ENCODE measurements around the gene TIMM21. TPM values are rescaled to one million over a fixed set of nuclear protein-coding genes. Genes with fewer than 3 reads are reported as not detected.

TIMM21 gene
- total and polyA plus RNA-seq, 9 of the 15 experiments (the other 6 are each of a cell fraction or from before 2014, with no cell fraction given) = 54.7 to 229 (median 83.3) TPM

GRCh38 chr18:74147779-74148542, at the start of gene TIMM21, which contains the start of gene FBXO15 (continued):
- TF ChIP-seq HDAC2 (IDR thresholded peaks at IDR 0.05) (no peak), LARP7 (IDR thresholded peaks at IDR 0.05) (no peak), USF2 (CRISPR knock-in tag; IDR thresholded peaks at IDR 0.05) (no peak), ETV5 (CRISPR knock-in tag; IDR thresholded peaks at IDR 0.05; ENCODE audit: low read depth) (no peak), LCOR (CRISPR knock-in tag; IDR thresholded peaks at IDR 0.05) (0 out of 2 replicates have a peak, but pooled peaks have one; percentile 31), DDX20 (tag; IDR thresholded peaks at IDR 0.05; ENCODE audit: low read depth) (no peak), ZNF280B (CRISPR knock-in tag; IDR thresholded peaks at IDR 0.05) (no peak), ZNF592 (IDR thresholded peaks at IDR 0.05) (peak; percentile 94), POLR2G (IDR thresholded peaks at IDR 0.05; ENCODE audit: low read depth, low read length) (peak; percentile 91), ZNF3 (CRISPR knock-in tag; IDR thresholded peaks at IDR 0.05) (no peak), ZBTB2 (IDR thresholded peaks at IDR 0.05) (peak; percentile 97), THRAP3 (IDR thresholded peaks at IDR 0.05; ENCODE audit: borderline replicate concordance) (no peak), SRF (CRISPR knock-in tag; IDR thresholded peaks at IDR 0.05) (peak in 1 of 2 experiments; percentile 26; a peak in 1 of 4 replicates), KLF13 (tag; IDR thresholded peaks at IDR 0.05; ENCODE audit: borderline replicate concordance, low read depth) (no peak), SUPT5H (IDR thresholded peaks at IDR 0.05) (peak; percentile 73), NFXL1 (CRISPR knock-in tag; IDR thresholded peaks at IDR 0.05) (no peak), MLX (CRISPR knock-in tag; conservative IDR thresholded peaks at IDR 0.05) (no peak), ZNF184 (CRISPR knock-in tag; IDR thresholded peaks at IDR 0.05) (no peak), TOE1 (IDR thresholded peaks at IDR 0.05; ENCODE audit: borderline replicate concordance) (no peak), TOE1 (CRISPR knock-in tag; IDR thresholded peaks at IDR 0.05; ENCODE audit: borderline replicate concordance, low read depth) (no peak)

Measured in K562 (cell line).